Measurements from ENCODE around the gene LIMCH1.
"Not testable (repeated sequence)": the region's sequence is repeated elsewhere in the genome, so short reads cannot be mapped to it uniquely, and the experiment has no call there.

Gene LIMCH1

DNA sequence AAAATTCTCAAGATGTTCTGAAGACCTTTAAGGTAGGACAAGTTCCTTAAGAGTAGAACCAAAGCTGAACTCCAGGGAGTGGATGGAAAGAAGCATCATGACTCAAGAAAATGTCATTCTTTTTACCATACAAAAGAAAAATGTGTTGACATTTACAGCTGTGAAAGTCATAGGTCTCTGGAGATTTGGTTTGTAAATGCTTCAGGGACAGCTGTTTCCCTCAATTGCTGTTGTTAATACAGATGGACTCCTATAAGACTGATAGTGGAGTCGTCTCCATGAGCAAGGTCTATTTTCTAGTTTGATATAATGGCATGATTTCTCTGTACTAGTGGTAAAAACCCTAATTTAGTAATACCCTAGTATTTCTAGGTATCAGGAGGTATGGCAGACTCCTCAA, 108.9 kb downstream of the LIMCH1 start:
- no peak for DNase-seq

DNA sequence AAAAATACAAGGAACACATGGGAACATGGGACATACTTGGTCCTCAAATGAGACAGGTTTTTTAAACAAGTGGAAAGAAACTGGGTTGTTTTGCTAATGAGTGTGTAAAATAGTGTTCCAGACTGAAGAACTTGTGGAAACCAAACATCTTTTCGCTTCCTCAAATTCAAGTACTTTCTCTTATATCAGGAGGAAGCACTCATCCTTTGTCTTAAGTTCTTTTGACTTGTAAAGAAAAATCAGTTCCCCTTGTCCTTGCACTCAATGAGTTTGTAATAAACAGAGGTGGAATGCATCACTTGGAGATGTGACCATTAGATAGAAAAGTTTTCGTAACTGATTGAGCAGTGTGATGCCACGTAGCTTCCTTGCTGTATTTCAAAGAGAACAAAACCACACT, 109.4 kb downstream of the LIMCH1 start:
- no peak for DNase-seq

DNA sequence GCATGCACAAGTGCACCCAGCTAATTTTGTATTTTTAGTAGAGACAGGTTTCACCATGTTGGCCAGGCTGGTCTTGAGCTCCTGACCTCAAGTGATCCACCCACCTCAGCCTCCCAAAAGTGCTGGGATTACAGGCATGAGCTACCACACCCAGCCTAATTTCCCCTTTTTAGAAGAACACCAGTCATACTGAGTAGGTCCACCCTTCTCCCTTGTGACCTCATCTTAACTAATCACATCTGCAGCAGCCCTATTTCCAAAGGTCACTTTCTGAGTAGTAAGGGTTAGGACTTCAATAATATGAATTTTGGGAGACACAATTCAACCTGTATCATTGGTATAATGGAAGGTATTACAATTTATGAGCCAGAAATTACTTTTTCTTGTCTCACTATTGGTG, 113.2 kb downstream of the LIMCH1 start:
- DNase-seq: not testable (repeated sequence)

DNA sequence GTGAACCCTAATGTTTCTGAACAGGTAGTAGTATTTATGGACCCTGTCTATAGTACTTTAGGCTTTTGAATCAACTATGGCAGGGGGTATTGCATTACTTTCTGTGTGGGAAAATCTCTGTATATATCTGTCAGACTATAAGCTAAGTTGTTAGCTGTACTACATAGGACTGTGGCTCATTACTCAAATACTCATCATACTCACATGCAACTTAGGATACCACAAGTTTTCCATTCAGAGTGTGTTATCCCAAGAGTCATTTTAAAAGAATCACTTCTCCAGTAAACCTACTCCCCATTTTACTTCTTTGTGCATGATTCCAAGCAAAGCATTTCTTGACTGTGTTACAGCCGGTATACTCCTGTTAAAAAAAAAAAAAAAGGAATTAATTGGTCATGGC, 115.0 kb downstream of the LIMCH1 start:
- DNase-seq: no peak

DNA sequence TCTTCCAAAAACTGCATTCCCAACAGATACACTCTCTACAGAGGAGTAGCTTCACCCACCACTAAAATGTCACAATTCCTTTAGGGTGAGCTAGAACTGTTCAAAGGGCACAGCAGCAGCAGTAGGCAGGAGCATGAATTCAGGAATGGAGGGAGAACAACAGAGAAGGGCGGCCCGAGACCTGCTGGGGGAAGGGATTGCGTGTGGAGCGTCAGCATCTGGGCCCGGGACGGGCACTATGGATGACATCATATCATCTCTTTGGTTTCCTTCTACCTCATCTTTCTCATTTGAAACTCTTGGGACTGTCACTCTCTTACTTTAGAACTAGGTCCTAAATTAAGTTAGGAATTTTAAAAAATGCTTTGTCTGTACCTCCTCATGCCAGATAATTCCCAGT, 115.6 kb downstream of the LIMCH1 start:
- no peak for DNase-seq

DNA sequence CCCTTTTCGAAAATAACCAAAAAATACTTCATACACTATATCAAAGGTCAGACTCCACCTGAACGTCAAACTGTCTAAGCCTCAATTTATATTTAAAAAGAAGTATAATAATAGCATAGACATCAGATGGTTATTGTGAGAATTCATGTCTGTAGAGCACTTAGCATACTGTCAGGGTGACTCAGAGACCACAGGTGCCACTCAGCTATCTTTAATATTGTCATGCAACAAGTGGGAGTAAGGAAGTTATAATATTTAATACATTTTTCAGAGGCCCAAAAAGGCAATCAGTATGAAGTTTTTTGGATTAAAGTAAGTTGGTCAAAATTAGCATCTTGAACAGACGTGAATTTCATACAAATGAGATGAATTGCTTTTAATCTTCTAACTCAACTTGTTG, 117.2 kb downstream of the LIMCH1 start:
- no peak for DNase-seq

DNA sequence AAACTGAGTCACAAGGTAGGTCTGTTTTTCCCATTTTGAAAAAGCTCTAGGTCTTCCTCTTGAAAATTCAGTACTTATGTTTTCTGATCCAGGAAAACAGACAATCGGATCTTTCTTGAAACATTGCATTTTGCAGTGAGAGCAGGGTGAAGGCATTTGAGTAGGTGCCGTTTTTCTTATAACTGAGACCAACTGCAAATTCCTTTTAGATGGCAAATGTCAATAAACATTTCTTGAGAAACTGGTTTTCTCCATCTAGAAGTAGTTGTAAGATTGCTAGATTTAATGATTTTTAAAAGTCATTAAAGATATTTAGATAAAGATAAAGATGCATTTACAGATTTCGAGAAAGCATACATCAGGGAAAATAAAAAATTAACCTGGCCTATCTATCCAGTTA, 118.1 kb downstream of the LIMCH1 start:
- DNase-seq: no peak

DNA sequence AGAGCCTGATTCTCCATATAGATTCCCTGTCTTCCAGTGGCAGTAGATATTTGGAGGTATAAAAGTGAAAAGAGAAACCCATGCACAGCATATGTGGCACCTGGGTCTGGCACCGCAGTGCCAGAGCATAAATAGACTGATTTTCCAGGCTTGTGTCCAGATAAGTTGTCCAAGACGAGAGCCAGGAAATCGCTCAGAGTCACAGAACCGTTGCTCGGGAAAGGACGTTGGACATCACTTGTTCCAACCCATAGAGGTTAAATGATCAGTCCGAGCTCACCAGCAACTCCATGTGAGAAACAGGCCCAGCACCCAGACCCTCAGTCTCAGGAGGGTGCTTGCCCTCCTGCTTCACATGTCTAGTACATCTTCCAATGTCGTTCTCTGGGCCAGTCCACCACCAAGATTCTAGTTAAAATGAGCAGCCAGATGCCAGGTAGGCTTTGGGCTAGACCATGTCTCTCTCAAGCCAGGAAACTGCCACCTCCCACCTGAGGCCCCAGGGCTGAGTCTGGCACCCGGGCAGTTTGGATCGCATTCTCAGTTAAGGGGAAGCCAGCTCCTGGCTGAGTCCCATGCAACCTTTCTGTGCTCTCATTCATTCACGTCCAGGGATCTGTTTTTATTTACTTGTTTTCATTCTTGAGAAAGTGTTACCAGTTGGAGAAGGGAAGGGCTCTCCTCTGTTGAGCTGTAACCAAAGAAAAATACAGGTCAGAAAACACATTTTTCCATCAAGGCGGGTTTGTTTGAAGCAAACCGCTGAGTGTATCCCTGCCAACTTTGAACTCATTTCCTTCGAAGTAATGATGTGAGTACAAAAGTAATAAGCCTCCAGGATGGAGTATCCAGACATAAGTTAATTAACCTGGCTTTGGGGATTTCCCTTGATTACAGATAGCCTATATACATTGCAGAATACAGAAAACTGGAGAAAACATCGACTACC, 118.9 kb downstream of the LIMCH1 start:
- peak; percentile 12 to 48 for DNase-seq

DNA sequence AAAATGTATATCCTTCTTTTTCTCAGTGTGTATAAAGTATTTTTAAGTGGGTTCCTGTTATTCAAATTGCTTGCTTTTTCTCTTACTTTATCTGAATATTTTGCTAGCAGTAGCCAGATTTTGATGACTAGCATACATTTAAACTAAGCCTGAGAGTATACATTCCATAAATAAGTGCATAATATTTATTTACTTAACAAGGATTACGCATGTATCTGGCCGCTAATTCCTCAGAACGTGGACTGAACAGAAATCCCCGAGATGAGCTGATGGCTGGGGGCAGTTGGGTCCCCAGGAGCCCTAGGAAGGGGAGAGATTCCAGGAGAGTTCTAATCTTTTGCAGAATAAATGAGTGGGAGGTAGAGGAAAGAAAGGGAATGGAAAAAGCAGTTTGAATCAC, 119.6 kb downstream of the LIMCH1 start:
- no peak for DNase-seq

DNA sequence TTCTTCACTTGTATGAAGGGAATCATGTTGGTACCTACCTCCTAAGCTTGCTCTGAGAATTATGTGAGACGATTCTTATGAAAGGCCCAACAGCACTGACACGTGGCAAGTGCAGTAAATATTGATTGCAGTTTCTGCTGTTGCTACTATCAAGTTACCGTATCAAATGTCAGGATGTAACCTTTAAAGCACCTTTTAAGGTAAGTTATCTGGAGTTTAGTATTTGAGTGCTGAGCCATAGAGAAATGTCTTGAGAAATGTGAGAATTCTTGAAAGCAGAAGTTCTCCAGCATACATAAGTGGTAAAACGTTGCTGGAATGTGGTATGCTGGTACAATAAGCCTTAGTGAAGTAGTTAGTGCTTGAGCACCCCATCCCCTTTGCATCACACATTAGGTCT, 120.2 kb downstream of the LIMCH1 start:
- DNase-seq: no peak

DNA sequence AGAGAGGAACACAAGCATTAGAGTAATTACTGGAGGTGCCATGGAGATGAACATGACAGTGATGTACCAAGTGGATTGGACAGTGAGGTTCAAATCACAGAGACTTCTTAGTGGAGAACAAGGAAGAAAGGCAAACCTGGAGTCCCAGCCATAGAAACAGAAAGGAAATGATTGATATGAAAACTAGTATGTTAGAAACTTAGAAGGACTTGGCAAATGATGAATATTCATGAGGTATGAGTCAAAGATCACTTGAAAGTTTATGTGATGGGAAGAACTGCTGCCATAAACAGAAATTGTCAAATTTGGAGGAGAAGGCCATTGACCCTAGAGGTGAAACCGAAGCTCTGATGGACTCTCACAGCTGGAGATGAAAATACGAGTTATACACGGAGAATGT, 122.4 kb downstream of the LIMCH1 start:
- DNase-seq: no peak

DNA sequence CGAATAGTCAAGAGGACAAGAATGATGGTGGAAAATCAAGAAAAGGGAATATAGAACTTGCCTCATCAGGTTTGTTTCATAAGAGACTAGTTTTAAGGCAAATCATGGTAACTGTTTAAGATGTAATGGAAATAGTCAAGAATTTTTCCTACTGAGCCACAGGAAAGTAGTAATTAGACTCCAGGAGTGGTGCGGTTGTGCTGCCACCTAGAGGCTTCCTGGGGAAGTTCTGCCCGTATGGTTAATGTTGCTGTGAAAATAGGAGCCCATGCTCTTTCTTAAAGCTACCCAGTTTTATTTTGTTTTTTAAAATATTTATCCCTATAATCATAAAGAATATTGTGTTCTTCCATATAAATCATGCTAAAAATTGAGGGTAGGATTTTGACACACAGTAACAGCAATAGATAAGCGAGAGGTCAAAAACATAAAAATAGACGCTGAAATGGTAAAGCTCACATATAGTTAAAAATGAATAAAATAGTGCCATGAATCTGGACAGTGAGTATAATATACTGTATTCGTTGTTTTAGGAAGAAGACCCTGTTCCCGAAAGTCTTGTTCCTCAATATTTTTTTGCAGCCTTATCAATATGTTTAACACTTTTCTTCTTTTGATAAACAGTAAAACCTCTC, 123.6 kb downstream of the LIMCH1 start:
- peak; percentile 31 to 62 for DNase-seq

DNA sequence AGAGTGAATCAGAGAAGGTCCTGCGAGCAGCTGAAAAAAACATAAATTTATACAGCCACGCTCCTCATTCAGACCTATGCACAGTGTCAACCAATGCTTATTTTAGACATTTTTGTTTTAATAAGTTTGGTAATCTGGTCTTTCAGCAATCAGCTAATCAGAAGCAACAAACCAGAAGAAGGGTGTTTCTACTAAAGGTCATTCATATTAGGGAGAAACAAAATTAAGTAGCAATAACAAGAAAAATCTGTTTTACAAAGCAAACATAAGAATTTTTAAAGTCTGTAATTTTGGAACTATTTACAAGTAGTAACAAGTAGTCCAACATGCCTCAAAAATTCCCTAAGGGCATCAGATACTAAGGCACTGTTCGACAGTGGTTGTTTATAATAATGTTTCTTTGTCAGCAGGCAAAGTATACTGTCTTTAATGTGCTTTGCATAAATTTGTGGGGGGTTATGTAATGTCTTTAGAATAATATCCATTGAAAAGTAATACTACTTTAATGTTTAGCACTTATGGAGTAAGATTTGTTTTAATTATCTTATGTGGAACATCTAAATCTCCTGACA, 127.8 kb downstream of the LIMCH1 start:
- DNase-seq: no peak

DNA sequence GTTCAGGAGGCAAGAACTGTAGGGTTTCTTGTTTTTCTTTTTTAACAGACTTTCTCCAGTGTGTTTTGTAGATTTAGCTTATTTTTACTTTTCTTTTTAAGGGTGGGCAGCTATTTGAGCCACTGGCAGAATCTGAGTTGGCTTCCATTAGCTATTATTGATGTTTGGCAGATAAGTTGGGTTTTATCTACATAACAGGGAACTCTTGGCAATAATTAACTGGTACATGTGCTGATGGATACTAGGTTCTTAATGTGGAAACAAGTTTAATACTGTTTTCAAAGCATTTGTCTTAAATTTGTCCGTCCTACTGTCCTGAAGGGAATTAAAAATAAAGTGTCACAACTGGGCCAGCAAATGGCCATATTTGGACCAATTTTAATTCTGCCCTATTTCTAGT, 130.1 kb downstream of the LIMCH1 start:
- no peak for DNase-seq

DNA sequence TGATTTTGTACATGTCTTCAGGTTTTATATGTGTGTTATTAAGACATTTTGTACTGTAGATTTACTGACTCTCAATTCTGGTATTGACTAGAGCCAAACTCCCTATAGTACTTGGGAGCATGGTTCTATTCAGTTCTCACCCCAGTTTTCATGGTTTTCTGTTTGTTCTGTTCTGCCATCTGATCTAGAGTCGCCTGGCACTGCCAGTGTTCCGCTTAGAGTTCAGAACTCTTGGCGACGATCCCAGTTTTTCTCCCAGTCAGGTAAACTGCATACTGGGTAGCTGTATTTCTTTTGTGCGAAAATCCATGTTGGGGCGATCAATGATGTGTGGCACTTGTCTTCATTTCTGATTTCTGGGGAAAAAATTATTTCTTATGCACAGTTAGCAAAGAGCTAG, 132.6 kb downstream of the LIMCH1 start:
- DNase-seq: peak in 1 of 2 experiments; percentile 15

DNA sequence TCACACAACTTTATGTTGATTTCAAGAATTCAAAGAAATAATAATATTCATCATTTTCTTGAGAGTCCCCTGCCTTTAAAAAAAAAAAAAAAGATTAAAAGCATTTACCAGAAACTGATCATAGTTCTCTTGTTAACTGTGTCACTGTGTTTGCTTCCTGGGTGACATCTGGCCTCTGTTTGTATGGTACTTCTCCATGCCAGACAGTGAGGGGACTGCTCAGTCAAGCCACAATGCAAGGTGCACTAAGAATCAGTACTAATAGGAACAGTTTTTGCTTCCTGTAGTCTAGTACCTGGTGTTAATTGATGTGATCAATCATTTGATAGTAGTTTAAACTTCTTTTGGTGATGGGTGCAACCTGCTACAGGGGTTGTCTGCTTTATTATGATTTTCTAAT, 133.0 kb downstream of the LIMCH1 start:
- DNase-seq: no peak

DNA sequence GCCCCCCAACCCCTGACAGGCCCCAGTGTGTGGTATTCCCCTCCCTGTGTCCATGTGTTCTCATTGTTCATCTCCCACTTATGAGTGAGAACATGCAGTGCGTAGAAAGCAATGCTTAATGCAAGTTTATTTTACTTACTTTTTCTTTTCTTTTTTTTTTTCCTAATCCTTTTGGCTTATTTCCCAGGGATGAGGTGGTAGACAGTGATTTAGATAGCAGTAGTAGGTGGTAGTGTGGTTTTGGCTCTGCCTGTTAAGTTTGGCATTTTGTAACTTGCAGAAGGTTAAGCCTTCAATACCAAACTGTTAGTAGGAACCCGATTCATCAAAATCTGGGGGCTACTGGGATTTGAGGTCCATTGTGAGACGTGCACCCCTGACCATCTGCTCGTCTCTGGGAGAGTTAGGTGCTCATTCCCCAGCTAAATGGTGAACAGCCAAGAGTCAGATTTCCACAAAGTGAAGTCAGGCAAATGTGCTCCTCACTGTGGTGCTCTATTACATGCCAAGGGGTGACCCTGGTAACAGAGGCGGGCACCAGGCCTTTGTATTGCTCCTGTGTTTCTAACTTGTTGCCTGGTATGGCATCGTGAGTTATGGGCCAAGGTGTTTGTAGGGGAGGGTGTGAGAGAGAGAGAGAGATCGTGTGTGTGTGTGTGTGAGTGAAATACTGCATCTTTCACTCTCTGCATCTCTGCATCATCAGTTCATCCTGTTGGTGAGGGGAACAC, 140.3 kb downstream of the LIMCH1 start:
- DNase-seq: no peak

DNA sequence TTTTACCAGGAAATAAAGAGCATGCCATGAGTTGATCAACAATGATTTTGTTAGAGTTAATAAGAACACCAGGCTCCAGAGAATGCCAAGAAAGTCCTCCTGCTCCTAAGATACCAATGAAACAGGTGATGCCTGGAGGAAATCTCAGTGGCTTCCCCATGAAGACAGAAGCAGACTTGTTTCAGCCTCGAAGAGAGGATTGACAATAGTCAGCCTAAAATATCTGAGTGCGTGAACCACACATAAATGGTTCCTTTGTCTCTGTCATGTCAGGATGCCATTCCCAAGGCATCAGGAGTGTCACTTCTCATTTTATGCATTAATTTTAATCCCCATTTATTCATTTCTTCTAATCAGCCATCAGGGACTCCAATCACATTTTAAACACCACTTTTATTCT, 141.0 kb downstream of the LIMCH1 start:
- DNase-seq: no peak

DNA sequence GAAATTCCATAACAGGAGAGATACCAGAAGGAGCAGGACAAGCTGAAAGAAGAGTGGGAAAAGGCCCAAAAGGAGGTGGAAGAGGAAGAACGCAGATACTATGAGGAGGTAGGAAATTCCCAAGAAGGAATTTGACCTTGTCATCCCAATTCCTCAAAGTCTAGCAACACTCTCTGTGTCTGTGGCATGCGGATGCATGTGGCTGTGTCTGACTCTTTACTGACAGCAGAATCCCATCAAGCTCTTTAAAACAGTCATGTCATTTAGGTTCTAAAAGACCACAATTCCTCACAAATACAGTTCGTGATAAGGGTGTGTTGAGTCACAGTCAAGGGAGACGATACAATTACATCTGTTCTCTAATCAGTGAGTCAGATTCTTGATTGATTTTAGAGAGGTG, 142.0 kb downstream of the LIMCH1 start:
- no peak for DNase-seq

DNA sequence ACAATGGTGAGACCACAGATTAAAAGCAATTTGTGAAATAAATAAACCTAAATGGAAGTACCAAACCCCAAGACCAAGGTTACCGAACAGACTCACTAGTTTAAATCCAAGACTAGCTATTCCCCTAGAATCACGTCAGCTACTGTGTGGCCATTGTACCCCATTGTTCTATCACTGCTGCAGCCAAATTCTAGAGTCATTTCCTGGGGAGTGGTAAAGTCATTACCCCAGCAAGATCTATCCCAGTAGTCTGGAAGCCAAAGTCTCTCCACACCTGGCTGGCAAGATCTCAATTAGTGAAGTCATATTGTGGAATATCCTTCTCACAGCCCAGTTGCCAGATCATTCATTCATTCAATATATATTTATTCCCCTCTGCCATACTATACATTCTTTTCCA, 143.1 kb downstream of the LIMCH1 start:
- DNase-seq: no peak

DNA sequence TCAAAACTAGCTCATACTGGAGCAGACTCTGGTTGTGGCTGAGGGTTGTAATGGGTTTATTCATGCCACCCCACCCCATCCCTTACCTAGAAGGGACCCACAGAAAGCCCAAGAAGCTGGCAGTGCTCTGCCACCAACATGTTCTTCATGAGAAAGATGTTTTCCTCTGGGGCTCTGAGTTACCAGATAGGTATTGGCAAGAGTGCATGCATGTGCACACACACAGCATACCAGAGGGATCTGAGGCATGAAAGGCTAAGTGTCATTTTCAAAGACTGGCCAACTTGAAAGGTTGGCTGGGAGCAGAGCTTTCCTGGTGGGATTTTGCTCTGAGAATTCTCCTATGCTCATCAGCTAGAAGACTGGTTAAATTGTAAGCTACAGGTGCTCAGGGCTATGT, 145.4 kb downstream of the LIMCH1 start:
- no peak for DNase-seq

DNA sequence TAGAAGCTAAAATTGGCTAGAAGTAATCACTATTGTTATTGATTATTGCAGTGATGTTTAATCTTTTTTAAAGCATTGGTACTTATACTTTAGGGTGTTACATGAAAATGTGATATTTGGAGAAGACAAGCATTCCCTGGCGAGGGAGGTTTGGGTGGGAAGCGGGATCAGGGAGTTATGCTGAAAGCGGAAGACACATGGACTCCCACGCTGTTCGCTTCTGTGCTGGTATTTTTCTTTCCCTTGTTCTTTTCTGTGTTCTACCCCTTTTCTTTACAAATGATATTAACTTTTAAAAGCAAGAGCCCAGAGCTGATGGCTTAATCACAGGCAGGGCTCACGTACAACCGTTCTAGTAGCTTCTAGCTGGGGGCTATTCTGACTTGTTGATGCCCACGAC, 148.9 kb downstream of the LIMCH1 start:
- no peak for DNase-seq

DNA sequence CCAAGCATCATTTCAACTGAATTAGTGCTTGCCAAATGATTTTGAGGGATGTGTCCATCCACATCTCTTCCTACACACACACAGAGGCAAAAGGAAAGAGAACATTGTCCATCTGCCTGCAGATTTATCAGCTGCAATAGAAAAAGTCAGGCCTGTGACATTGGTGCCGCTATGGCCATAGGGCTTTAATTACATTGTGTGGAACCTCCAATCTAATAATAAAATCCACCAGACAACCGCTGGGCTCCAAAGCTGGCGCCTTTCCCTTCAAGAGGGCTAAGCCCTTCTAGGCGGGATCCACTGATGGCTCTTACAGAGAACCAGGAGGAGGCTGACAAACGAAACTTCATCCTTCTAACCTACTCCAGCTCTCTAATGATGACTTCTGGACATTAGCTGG, 150.0 kb downstream of the LIMCH1 start:
- DNase-seq: no peak

Measured in NCI-H446 (cell line).